H9 (cell line): ENCODE results near the gene HNMT. TPM values are rescaled to one million over a fixed set of nuclear protein-coding genes. Genes with fewer than 3 reads are reported as not detected.

Source experiments
- DNase-seq: peaks from one replicate; pipeline ENCODE4 v3.0.0-alpha.2; 2017
- H2AFZ ChIP-seq: one replicate; pipeline ENCODE4 v1.6.1; 2013; ENCODE audit warnings: mild to moderate bottlenecking, low read length, control low read depth, moderate library complexity
- H2AK5ac ChIP-seq: 2 replicates; pipeline ENCODE4 v1.6.1; 2013; ENCODE audit warnings: low read length, control low read depth, mixed read lengths; ENCODE audit not compliant: insufficient read length
- H2BK120ac ChIP-seq: one replicate; pipeline ENCODE4 v1.6.1; 2013; ENCODE audit warnings: low read depth, mild to moderate bottlenecking, low read length, control low read depth, inconsistent platforms; ENCODE audit not compliant: poor library complexity, severe bottlenecking
- H2BK12ac ChIP-seq: 2 replicates; pipeline ENCODE4 v1.6.1; 2013; ENCODE audit warnings: low read length, control low read depth, mixed read lengths, low read depth; ENCODE audit not compliant: insufficient read length
- H2BK15ac ChIP-seq: 2 replicates; pipeline ENCODE4 v1.6.1; 2013; ENCODE audit warnings: low read depth, low read length, control low read depth
- H2BK20ac ChIP-seq: one replicate; pipeline ENCODE4 v1.6.1; 2013; ENCODE audit warnings: low read depth, mild to moderate bottlenecking, low read length, control low read depth, inconsistent platforms; ENCODE audit not compliant: poor library complexity, severe bottlenecking
- H2BK5ac ChIP-seq: 2 replicates; pipeline ENCODE4 v1.6.1; 2013; ENCODE audit warnings: low read length, control low read depth, mixed read lengths; ENCODE audit not compliant: insufficient read length
- H3K14ac ChIP-seq: 2 replicates; pipeline ENCODE4 v1.6.1; 2013; ENCODE audit warnings: low read length, control low read depth; ENCODE audit not compliant: insufficient read depth
- H3K18ac ChIP-seq: 2 replicates; pipeline ENCODE4 v1.6.1; 2013; ENCODE audit warnings: low read depth, mild to moderate bottlenecking, mixed read lengths, low read length, control low read depth; ENCODE audit not compliant: insufficient read length
- H3K23ac ChIP-seq: 2 replicates; pipeline ENCODE4 v1.6.1; 2013; ENCODE audit warnings: low read length, control low read depth, mixed read lengths, low read depth; ENCODE audit not compliant: insufficient read length
- H3K23me2 ChIP-seq: 2 replicates; pipeline ENCODE4 v1.6.1; 2013; ENCODE audit warnings: low read depth, mild to moderate bottlenecking, mixed read lengths, low read length, control low read depth; ENCODE audit not compliant: insufficient read length, poor library complexity, severe bottlenecking
- H3K27ac ChIP-seq: 2 replicates; pipeline ENCODE4 v1.5.1; 2013; ENCODE audit warnings: low read length, control low read depth, mixed read lengths, low read depth; ENCODE audit not compliant: insufficient read length
- H3K27me3 ChIP-seq: 2 replicates; pipeline ENCODE4 v1.6.1; 2013; ENCODE audit warnings: low read length, control low read depth, inconsistent platforms; ENCODE audit not compliant: insufficient read depth
- H3K4ac ChIP-seq: 2 replicates; pipeline ENCODE4 v1.6.1; 2013; ENCODE audit warnings: low read depth, mild to moderate bottlenecking, control low read depth, inconsistent platforms, low read length, moderate library complexity
- H3K4me1 ChIP-seq: 2 replicates; pipeline ENCODE4 v1.6.1; 2013; ENCODE audit warnings: low read length, control low read depth, inconsistent platforms; ENCODE audit not compliant: insufficient read depth
- H3K4me2 ChIP-seq: 2 replicates; pipeline ENCODE4 v1.6.1; 2013; ENCODE audit warnings: low read length, control low read depth, mixed read lengths; ENCODE audit not compliant: insufficient read length, insufficient read depth
- H3K56ac ChIP-seq: 2 replicates; pipeline ENCODE4 v1.6.1; 2013; ENCODE audit warnings: low read depth, mild to moderate bottlenecking, mixed read lengths, low read length, control low read depth; ENCODE audit not compliant: insufficient read length
- H3K79me1 ChIP-seq: 2 replicates; pipeline ENCODE4 v1.6.1; 2013; ENCODE audit warnings: low read depth, mild to moderate bottlenecking, moderate library complexity, low read length, control low read depth, inconsistent platforms; ENCODE audit not compliant: insufficient read depth, poor library complexity, severe bottlenecking
- H3K79me2 ChIP-seq: 2 replicates; pipeline ENCODE4 v1.6.1; 2013; ENCODE audit warnings: low read length, control low read depth, inconsistent platforms; ENCODE audit not compliant: insufficient read depth
- H3K9ac ChIP-seq: 2 replicates; pipeline ENCODE4 v1.6.1; 2013; ENCODE audit warnings: low read length, control low read depth, mixed read lengths; ENCODE audit not compliant: insufficient read length; ENCODE audit errors: extremely low read depth
- H3K9me3 ChIP-seq: one replicate; pipeline ENCODE4 v1.6.1; 2013; ENCODE audit warnings: low read depth, low read length, inconsistent platforms; ENCODE audit not compliant: control insufficient read depth
- H3T11ph ChIP-seq: one replicate; pipeline ENCODE4 v1.6.1; 2013; ENCODE audit warnings: mild to moderate bottlenecking, low read length, control low read depth, inconsistent platforms
- H4K20me1 ChIP-seq: one replicate; pipeline ENCODE4 v1.6.1; 2013; ENCODE audit not compliant: control insufficient read depth, insufficient read length, insufficient read depth
- H4K5ac ChIP-seq: 2 replicates; pipeline ENCODE4 v1.6.1; 2013; ENCODE audit warnings: low read depth, mild to moderate bottlenecking, mixed read lengths, low read length, control low read depth; ENCODE audit not compliant: insufficient read length
- H4K8ac ChIP-seq: replicated peaks from 2 replicates; pipeline ENCODE4 v1.6.1; 2013; ENCODE audit warnings: low read length, control low read depth, mixed read lengths, low read depth; ENCODE audit not compliant: insufficient read length
- H4K91ac ChIP-seq: 2 replicates; pipeline ENCODE4 v1.6.1; 2013; ENCODE audit warnings: low read depth, mild to moderate bottlenecking, moderate library complexity, mixed read lengths, low read length, control low read depth; ENCODE audit not compliant: insufficient read length
- H3K27ac Mint-ChIP-seq, 3 experiments: 2 replicates in 2 of 3; 3 replicates in 1 of 3; pipeline ENCODE4 v1.8.0; 2020 to 2021; ENCODE audit warnings: mixed read lengths in 3 of 3, mild to moderate bottlenecking in 1 of 3, moderate library complexity in 1 of 3
- H3K27me3 Mint-ChIP-seq: 2 replicates; pipeline ENCODE4 v1.8.0; 2021; ENCODE audit warnings: low read depth, mild to moderate bottlenecking, moderate library complexity, mixed read lengths
- H3K36me3 Mint-ChIP-seq, 3 experiments: 2 replicates in 2 of 3; 3 replicates in 1 of 3; pipeline ENCODE4 v1.8.0; 2020 to 2021; ENCODE audit warnings: low read depth in 3 of 3, mixed read lengths in 3 of 3; ENCODE audit not compliant: insufficient read depth in 1 of 3
- H3K4me1 Mint-ChIP-seq, 2 experiments: 2 replicates each; pipeline ENCODE4 v1.8.0; 2020; ENCODE audit warnings: mixed read lengths in 2 of 2
- H3K4me3 Mint-ChIP-seq, 2 experiments: 2 replicates in 1 of 2; 3 replicates in 1 of 2; pipeline ENCODE4 v1.8.0; 2020 to 2021; ENCODE audit warnings: mild to moderate bottlenecking in 2 of 2, mixed read lengths in 2 of 2, moderate library complexity in 1 of 2
- H3K9me3 Mint-ChIP-seq, 2 experiments: 2 replicates in 1 of 2; 3 replicates in 1 of 2; pipeline ENCODE4 v1.8.0; 2020; ENCODE audit warnings: mild to moderate bottlenecking in 2 of 2, mixed read lengths in 2 of 2, moderate library complexity in 1 of 2
- WGBS: extraction: QIAGEN DNeasy Blood & Tissue Kit; methylation state at CpG from one replicate; pipeline ENCODE4 v1.1.7; 2013; ENCODE audit warnings: missing lambda C conversion rate, low lambda C conversion rate, mixed read lengths; ENCODE audit not compliant: insufficient read length; ENCODE audit errors: extremely low coverage; 5-methylcytosine and 5-hydroxymethylcytosine counted together
- total RNA-seq: library from RNA; stranded (reverse); gene quantifications from 2 replicates; pipeline ENCODE4 v1.2.1, GENCODE V29; 2021
- TF ChIP-seq, protein P1 (sequence below): fragments of 200-600 bp; sonication (generic); conservative IDR thresholded peaks from 3 replicates; pipeline ENCODE4 v1.8.0; 2021; ENCODE audit warnings: antibody characterized with exemption, mild to moderate bottlenecking

The HNMT gene
- total RNA-seq, 1 experiment from 2014 or later, result 1.3 TPM

DNA sequence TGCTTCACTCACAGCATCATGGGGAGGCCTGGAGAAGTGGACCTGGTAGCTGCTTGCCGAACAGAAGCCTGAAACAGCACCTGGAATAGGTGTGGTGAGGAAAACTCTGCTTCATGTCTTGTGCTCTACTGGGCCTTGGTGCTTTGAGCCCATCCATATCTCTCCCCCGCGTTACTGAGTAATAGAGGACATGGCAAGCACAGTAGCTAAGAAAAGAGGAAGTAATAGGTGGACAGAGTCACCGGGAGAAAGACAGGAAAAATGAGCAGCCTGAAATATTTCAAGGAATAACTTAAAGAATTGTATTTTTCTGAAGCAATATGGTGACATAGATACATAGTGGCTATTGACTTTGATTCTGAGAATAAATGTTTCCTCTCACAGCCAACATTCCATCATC lies 14.0 kb upstream of the HNMT start:
- H3K79me2 ChIP-seq, result no peaks in the 10 kb centered on the region
- DNase-seq, result no peak
- Mint-ChIP-seq H3K27me3 (peaks cover 24% of the 10 kb centered on the region), H3K9me3 (no peaks in the 10 kb centered on the region), H3K27ac (no peak overlapping the region), H3K36me3 (no peaks in the 10 kb centered on the region), H3K4me1 (peaks cover 17 to 18% of the 10 kb centered on the region in 2 experiments), H3K4me3 (no peak overlapping the region)
- no peak overlapping the region for H4K8ac ChIP-seq
- H3K4me2 ChIP-seq, result no peak overlapping the region
- no peak overlapping the region for H3T11ph ChIP-seq
- no peak overlapping the region for H4K5ac ChIP-seq
- WGBS, result no CpG with 5 or more reads among the region's 4 CpGs
- no peak overlapping the region for H3K56ac ChIP-seq
- no peaks in the 10 kb centered on the region for H3K4me1 ChIP-seq
- no peak overlapping the region for H3K4ac ChIP-seq
- H3K23me2 ChIP-seq, result no peaks in the 10 kb centered on the region
- no peak overlapping the region for H2BK20ac ChIP-seq
- TF ChIP-seq, protein P1, sequence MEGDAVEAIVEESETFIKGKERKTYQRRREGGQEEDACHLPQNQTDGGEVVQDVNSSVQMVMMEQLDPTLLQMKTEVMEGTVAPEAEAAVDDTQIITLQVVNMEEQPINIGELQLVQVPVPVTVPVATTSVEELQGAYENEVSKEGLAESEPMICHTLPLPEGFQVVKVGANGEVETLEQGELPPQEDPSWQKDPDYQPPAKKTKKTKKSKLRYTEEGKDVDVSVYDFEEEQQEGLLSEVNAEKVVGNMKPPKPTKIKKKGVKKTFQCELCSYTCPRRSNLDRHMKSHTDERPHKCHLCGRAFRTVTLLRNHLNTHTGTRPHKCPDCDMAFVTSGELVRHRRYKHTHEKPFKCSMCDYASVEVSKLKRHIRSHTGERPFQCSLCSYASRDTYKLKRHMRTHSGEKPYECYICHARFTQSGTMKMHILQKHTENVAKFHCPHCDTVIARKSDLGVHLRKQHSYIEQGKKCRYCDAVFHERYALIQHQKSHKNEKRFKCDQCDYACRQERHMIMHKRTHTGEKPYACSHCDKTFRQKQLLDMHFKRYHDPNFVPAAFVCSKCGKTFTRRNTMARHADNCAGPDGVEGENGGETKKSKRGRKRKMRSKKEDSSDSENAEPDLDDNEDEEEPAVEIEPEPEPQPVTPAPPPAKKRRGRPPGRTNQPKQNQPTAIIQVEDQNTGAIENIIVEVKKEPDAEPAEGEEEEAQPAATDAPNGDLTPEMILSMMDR, result no peak
- H3K27me3 ChIP-seq, result no peaks in the 10 kb centered on the region; the same call in 1 of the 2 replicates
- H3K9me3 ChIP-seq, result no peaks in the 10 kb centered on the region
- no peak overlapping the region for H3K9ac ChIP-seq
- H2BK15ac ChIP-seq, result no peak overlapping the region
- no peak overlapping the region for H3K27ac ChIP-seq
- H3K18ac ChIP-seq, result no peak overlapping the region
- no peak overlapping the region for H3K14ac ChIP-seq
- no peak overlapping the region for H2AFZ ChIP-seq
- H3K79me1 ChIP-seq, result no peaks in the 10 kb centered on the region
- H2BK12ac ChIP-seq, result no peak overlapping the region
- no peaks in the 10 kb centered on the region for H4K20me1 ChIP-seq
- H3K23ac ChIP-seq, result no peak overlapping the region
- no peak overlapping the region for H4K91ac ChIP-seq
- no peak overlapping the region for H2AK5ac ChIP-seq
- H2BK5ac ChIP-seq, result no peak overlapping the region
- no peak overlapping the region for H2BK120ac ChIP-seq
